ENCODE results near the gene GMCL1.

DNA sequence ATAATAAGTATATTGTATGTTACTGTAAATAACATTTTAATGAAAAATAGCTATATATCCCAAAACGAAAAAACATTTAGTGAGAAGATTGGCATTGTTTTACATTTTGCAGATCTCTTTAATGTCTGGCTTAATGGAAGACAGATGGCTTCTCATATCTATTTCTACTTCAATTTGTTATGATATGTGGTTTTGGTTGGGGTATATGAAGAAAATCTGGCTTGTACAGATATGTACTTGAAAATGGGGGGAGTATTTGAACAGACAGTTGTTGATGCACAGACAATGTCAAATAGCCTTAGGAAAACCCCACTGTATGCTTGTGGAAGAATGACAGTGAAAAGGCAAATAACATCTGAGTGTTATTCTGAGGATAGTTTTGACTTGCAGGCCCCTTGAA is 23.6 kb upstream of the GMCL1 start:
- TF ChIP-seq POLR2AphosphoS5 (IDR thresholded peaks at IDR 0.05; ENCODE audit: borderline replicate concordance, low read depth, low read length) = no peak
- TF ChIP-seq EZH2 (IDR thresholded peaks at IDR 0.05) = no peak
- TF ChIP-seq FOXP2 (optimal IDR thresholded peaks at IDR 0.05; ENCODE audit: control extremely low read depth, extremely low read length, insufficient read depth) = no peak
